GM12878 (cell line): ENCODE measurements around the gene CRYGN. TPM values are rescaled to one million over a fixed set of nuclear protein-coding genes. Genes with fewer than 3 reads are reported as not detected.

ENCODE experiments used
- ATAC-seq: fragments of 200-7000 bp; cut with Tn5 transposase; 3 replicates; pipeline ENCODE4 v1.9.1; 2020; ENCODE audit warnings: mild to moderate bottlenecking, moderate library complexity
- BruUV-seq: library from RNA; stranded (reverse); fragments of 400-500 nt; replicated peaks from 2 replicates; lab custom pipeline; 2021; lab: Mats Ljungman, UMichigan
- CTCF ChIA-PET: fragments of 300-600 bp; sonication (Branson Sonifier 250); formaldehyde crosslinking; extraction: SDS; loops from one replicate; lab custom pipeline; 2021; ENCODE audit warnings: inconsistent platforms; lab: Yijun Ruan, JAX
- POLR2A ChIA-PET: fragments of 350-600 bp; formaldehyde crosslinking; extraction: SDS; loops from one replicate; lab custom pipeline; 2021; ENCODE audit warnings: inconsistent platforms; lab: Charles Lee
- RAD21 ChIA-PET: fragments of 300-600 bp; sonication (Branson Sonifier 250); formaldehyde crosslinking; loops from one replicate; lab custom pipeline; 2023; ENCODE audit warnings: antibody characterized with exemption; ENCODE audit not compliant: unreplicated experiment; lab: Charles Lee
- SMC1A ChIA-PET: fragments of 300-600 bp; sonication (Branson Sonifier 250); formaldehyde crosslinking; loops from one replicate; lab custom pipeline; 2023; ENCODE audit not compliant: unreplicated experiment, uncharacterized antibody; lab: Charles Lee
- DNase-seq: peaks from one replicate; pipeline ENCODE4 v3.0.0-alpha.2; 2011; ENCODE audit warnings: low read depth, low spot score
- FAIRE-seq: peaks from 3 replicates; lab custom pipeline; 2011; peaks lifted over from hg19 to GRCh38; lab: Jason Lieb, UNC
- H2AFZ ChIP-seq: 2 replicates; pipeline ENCODE4 v1.6.0; 2011; ENCODE audit warnings: low read depth, low read length, control low read depth; ENCODE audit not compliant: control insufficient read depth
- H3K27ac ChIP-seq: 2 replicates; pipeline ENCODE4 v1.5.1; 2011; ENCODE audit warnings: control low read depth; ENCODE audit not compliant: control insufficient read depth, insufficient read depth
- H3K27me3 ChIP-seq, 2 experiments: replicated peaks in 1 of 2; 2 replicates each; pipeline versions ENCODE4 v1.6.0 to v1.6.1; 2011; ENCODE audit warnings: low read length in 1 of 2; ENCODE audit not compliant: control insufficient read depth in 2 of 2, insufficient read depth in 2 of 2
- H3K36me3 ChIP-seq, 2 experiments: 2 replicates each; pipeline ENCODE4 v1.5.1; 2011; ENCODE audit warnings: low read length in 1 of 2; ENCODE audit not compliant: control insufficient read depth in 2 of 2, insufficient read depth in 2 of 2
- H3K4me1 ChIP-seq: 2 replicates; pipeline ENCODE4 v1.6.1; 2011; ENCODE audit warnings: mild to moderate bottlenecking, low read length, moderate library complexity, mixed read lengths; ENCODE audit not compliant: control insufficient read depth, insufficient read depth
- H3K4me2 ChIP-seq: 2 replicates; pipeline ENCODE4 v1.6.0; 2011; ENCODE audit warnings: control low read depth; ENCODE audit not compliant: control insufficient read depth, insufficient read depth
- H3K4me3 ChIP-seq: fragments of 200-600 bp; sonication (generic); 2 replicates; pipeline ENCODE4 v1.5.1; 2016
- H3K79me2 ChIP-seq: 2 replicates; pipeline ENCODE4 v1.6.0; 2011; ENCODE audit warnings: low read length; ENCODE audit not compliant: control insufficient read depth, insufficient read depth
- H3K9ac ChIP-seq: 2 replicates; pipeline ENCODE4 v1.8.0; 2011; ENCODE audit warnings: low read length, control low read depth, mixed read lengths; ENCODE audit not compliant: control insufficient read depth, insufficient read depth
- H3K9me3 ChIP-seq: replicated peaks from 3 replicates; pipeline ENCODE4 v1.5.1; 2011; ENCODE audit warnings: mild to moderate bottlenecking, low read length; ENCODE audit not compliant: control insufficient read depth, insufficient read depth
- H4K20me1 ChIP-seq: 2 replicates; pipeline ENCODE4 v1.6.0; 2011; ENCODE audit not compliant: control insufficient read depth, insufficient read depth
- BHLHE40 ChIP-seq, 2 experiments: fragments of 450-650 bp in 1 of 2; IDR thresholded peaks; 2 replicates each; pipeline ENCODE4 v1.6.1; 2011 to 2017; ENCODE audit warnings: low read depth in 2 of 2, borderline replicate concordance in 1 of 2, improper control_type of control experiment in 1 of 2, low read length in 1 of 2, mild to moderate bottlenecking in 1 of 2
- BMI1 ChIP-seq: fragments of 450-650 bp; IDR thresholded peaks from 2 replicates; pipeline ENCODE4 v1.6.1; 2016; ENCODE audit warnings: mild to moderate bottlenecking, moderate library complexity, borderline replicate concordance
- CHD1 ChIP-seq: IDR thresholded peaks from 2 replicates; pipeline ENCODE4 v1.6.1; 2012; ENCODE audit warnings: low read depth, low read length, improper control_type of control experiment
- KAT2A ChIP-seq: conservative IDR thresholded peaks from 2 replicates; pipeline ENCODE4 v1.6.1; 2011; ENCODE audit warnings: low read depth, low read length; ENCODE audit not compliant: control insufficient read depth
- KLF5 ChIP-seq: fragments of 450-650 bp; IDR thresholded peaks from 2 replicates; pipeline ENCODE4 v1.6.1; 2014; ENCODE audit warnings: mild to moderate bottlenecking; ENCODE audit not compliant: partially characterized antibody
- NFYB ChIP-seq: IDR thresholded peaks from 2 replicates; pipeline ENCODE4 v1.6.1; 2011; ENCODE audit warnings: low read depth, mild to moderate bottlenecking, low read length, improper control_type of control experiment, moderate library complexity; ENCODE audit not compliant: insufficient read depth
- RAD51 ChIP-seq: fragments of 450-650 bp; IDR thresholded peaks from 2 replicates; pipeline ENCODE4 v1.6.1; 2016; ENCODE audit warnings: moderate library complexity, mild to moderate bottlenecking, inconsistent platforms
- RUNX3 ChIP-seq: IDR thresholded peaks from 2 replicates; pipeline ENCODE4 v1.6.1; 2012; ENCODE audit warnings: low read length, inconsistent platforms
- TCF3 ChIP-seq: IDR thresholded peaks from 2 replicates; pipeline ENCODE4 v1.6.1; 2012; ENCODE audit warnings: low read depth, mild to moderate bottlenecking, low read length, borderline replicate concordance; ENCODE audit not compliant: insufficient read depth
- WGBS: methylation state at CpG from one replicate; pipeline ENCODE4 v1.1.6; 2016; ENCODE audit warnings: low lambda C conversion rate; ENCODE audit not compliant: insufficient replicate concordance, insufficient coverage; ENCODE audit errors: missing lambda C conversion rate; 5-methylcytosine and 5-hydroxymethylcytosine counted together
- in situ Hi-C: fragments of 300-500 bp; cut with MboI; formaldehyde crosslinking; loops from 9 replicates; pipeline ENCODE4 v1.14.3; 2018; ENCODE audit warnings: mixed read lengths
- intact Hi-C: fragments of 100-400 bp; cut with micrococcal nuclease; formaldehyde crosslinking; loops from one replicate; pipeline ENCODE4 v1.14.2; 2022; ENCODE audit not compliant: unreplicated experiment
- polyA plus RNA-seq, 11 experiments: library from polyadenylated mRNA; depleted of rRNA in 4 of 11; unstranded in 6 of 11; stranded (reverse) in 5 of 11; fragments of >200 nt; fragmentation: Nextera tagmentation in 4 of 11; fragmentation: Illumina TruSeq in 1 of 11; extraction: Ambion mirVana in 4 of 11; extraction: Trizol in 1 of 11; gene quantifications; 1 replicate in 1 of 11; 2 replicates in 10 of 11; pipeline versions ENCODE4 v1.2.1 to v1.2.3, GENCODE V29; 2011 to 2016; ENCODE audit warnings: inconsistent platforms in 2 of 11, missing spikeins in 2 of 11, low read depth in 1 of 11
- total RNA-seq, 4 experiments: library from RNA; depleted of rRNA in 3 of 4; stranded (reverse); fragments of >200 nt in 3 of 4; fragmentation: Illumina TruSeq in 1 of 4; extraction: Trizol in 1 of 4; gene quantifications; 2 replicates each; pipeline versions ENCODE4 v1.2.1 to v1.2.3, GENCODE V29; 2013 to 2021
- TF ChIP-seq, protein P1 (sequence below): fragments of 150-350 bp; IDR thresholded peaks from 2 replicates; pipeline ENCODE4 v1.6.1; 2016; ENCODE audit warnings: low read depth, low read length

CRYGN gene
- total and polyA plus RNA-seq, 10 of the 15 experiments (the other 5 are each of a cell fraction or from before 2014, with no cell fraction given): not detected

- TF ChIP-seq CHD1: no peak
- TF ChIP-seq BMI1: no peak
- no peak for TF ChIP-seq RUNX3
- no peak for TF ChIP-seq RAD51
Measured at GRCh38 chr7:151438864-151439601, 908 bp downstream of the CRYGN start (continued).

DNA sequence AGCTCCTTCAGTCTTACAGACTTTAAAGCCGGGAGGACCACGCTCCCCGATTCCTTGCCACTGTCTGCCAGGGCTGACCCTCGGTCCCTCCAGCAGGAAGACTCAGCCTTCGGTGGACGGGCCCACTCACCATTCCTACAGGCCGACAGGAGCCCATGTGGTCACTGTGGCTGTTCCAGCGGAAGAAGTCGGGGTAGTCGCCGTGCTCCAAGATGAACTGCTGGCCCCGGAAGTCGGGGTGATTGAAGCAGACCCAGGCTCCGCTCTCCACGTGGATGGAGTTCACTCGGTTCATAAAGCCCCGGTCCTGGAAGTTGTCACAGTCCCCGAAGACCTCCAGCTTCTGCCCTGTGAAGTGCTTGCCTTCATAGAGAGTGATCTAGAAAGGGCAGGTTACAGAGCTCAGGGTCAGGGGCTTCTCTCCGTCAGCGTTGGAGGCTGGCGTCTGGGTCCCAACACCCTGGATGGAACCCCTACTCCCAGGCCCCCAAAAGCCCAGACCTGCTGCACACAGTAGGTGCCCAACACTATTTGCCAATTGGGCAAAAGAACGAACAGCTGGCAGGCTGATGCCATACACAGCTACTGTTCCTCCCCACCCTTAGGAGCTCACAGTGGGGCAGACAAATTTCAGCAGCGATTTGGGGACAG, 1.9 kb downstream of the CRYGN start:
- in situ Hi-C loops (no loop called here), intact Hi-C loops (no loop called here)
- DNase-seq (no peak), FAIRE-seq (no peak), ATAC-seq (no peak)
- ChIA-PET SMC1A (no interaction called here), RAD21 (interaction anchor here (1.2 kb wide), 1 partner anchor 11 kb away, joined by 3 read pairs; no protein-coding TSS in a partner anchor), POLR2A (no interaction called here), CTCF (interaction anchor here (1.2 to 1.6 kb wide), 3 partner anchors 10 to 194 kb away, joined by 3 to 4 read pairs (median 4); no protein-coding TSS in a partner anchor)
- BruUV-seq: no TSS peak
- peaks cover 4% of the 10 kb centered on the region for H3K4me1 ChIP-seq
- H3K27ac ChIP-seq: no peak overlapping the region
- H2AFZ ChIP-seq: no peak overlapping the region
- WGBS: 70% methylated on average over 23 of the region's 23 CpGs
- peaks cover 0 to 2% of the 10 kb centered on the region in 2 experiments; a peak in 2 of 4 replicates for H3K27me3 ChIP-seq
- H3K4me2 ChIP-seq: no peak overlapping the region
- no peak overlapping the region for H3K4me3 ChIP-seq
- no peak for TF ChIP-seq NFYB
- no peak for TF ChIP-seq TCF3
- no peak for TF ChIP-seq BHLHE40 (IDR thresholded peaks at IDR 0.05; ENCODE audit: borderline replicate concordance in 1 of 2, low read depth in 2 of 2, low read length in 1 of 2)
- TF ChIP-seq KAT2A: no peak
- TF ChIP-seq KLF5: no peak
- TF ChIP-seq, protein P1, sequence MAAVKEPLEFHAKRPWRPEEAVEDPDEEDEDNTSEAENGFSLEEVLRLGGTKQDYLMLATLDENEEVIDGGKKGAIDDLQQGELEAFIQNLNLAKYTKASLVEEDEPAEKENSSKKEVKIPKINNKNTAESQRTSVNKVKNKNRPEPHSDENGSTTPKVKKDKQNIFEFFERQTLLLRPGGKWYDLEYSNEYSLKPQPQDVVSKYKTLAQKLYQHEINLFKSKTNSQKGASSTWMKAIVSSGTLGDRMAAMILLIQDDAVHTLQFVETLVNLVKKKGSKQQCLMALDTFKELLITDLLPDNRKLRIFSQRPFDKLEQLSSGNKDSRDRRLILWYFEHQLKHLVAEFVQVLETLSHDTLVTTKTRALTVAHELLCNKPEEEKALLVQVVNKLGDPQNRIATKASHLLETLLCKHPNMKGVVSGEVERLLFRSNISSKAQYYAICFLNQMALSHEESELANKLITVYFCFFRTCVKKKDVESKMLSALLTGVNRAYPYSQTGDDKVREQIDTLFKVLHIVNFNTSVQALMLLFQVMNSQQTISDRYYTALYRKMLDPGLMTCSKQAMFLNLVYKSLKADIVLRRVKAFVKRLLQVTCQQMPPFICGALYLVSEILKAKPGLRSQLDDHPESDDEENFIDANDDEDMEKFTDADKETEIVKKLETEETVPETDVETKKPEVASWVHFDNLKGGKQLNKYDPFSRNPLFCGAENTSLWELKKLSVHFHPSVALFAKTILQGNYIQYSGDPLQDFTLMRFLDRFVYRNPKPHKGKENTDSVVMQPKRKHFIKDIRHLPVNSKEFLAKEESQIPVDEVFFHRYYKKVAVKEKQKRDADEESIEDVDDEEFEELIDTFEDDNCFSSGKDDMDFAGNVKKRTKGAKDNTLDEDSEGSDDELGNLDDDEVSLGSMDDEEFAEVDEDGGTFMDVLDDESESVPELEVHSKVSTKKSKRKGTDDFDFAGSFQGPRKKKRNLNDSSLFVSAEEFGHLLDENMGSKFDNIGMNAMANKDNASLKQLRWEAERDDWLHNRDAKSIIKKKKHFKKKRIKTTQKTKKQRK: no peak
- no peaks in the 10 kb centered on the region for H3K9me3 ChIP-seq
- no peak overlapping the region for H3K9ac ChIP-seq
- no peaks in the 10 kb centered on the region for H3K36me3 ChIP-seq
- no peaks in the 10 kb centered on the region for H3K79me2 ChIP-seq
- H4K20me1 ChIP-seq: no peaks in the 10 kb centered on the region
